ENCODE data around the gene GALK2.
"Not testable (repeated sequence)": the region's sequence is repeated elsewhere in the genome, so short reads cannot be mapped to it uniquely, and the experiment has no call there.

Gene GALK2

GRCh38 chr15:49343546-49343945 is 173.5 kb downstream of the GALK2 start:
- Histone ChIP-seq H3K79me2 (ENCODE audit: insufficient read depth, low read length) (no peaks in the 10 kb centered on the region), H3F3A (ENCODE audit: low read depth) (no peaks in the 10 kb centered on the region), H2AFZ (ENCODE audit: low read length) (no peak overlapping the region), H3K9ac (ENCODE audit: low read depth, low read length, poor library complexity, severe bottlenecking) (no peak overlapping the region), H3K9me3 (ENCODE audit: insufficient read depth, low read depth, low read length) (no peaks in the 10 kb centered on the region), H3K36me3 (ENCODE audit: insufficient read depth, low read length) (no peaks in the 10 kb centered on the region), H4K20me1 (ENCODE audit: insufficient read depth, low read length, poor library complexity, severe bottlenecking) (no peaks in the 10 kb centered on the region), H3K4me3 (ENCODE audit: low read length, poor library complexity, severe bottlenecking) (no peak overlapping the region), H3K4me1 (ENCODE audit: insufficient read depth, low read length, poor library complexity, severe bottlenecking) (no peaks in the 10 kb centered on the region), H3K9me2 (replicated peaks; ENCODE audit: low read depth, low read length) (no peaks in the 10 kb centered on the region), H3K27me3 (ENCODE audit: insufficient read depth, low read length, poor library complexity, severe bottlenecking) (no peaks in the 10 kb centered on the region), H3K4me2 (ENCODE audit: low read depth, low read length, poor library complexity, severe bottlenecking) (no peak overlapping the region)
- TF ChIP-seq CTCF (conservative IDR thresholded peaks at IDR 0.05; ENCODE audit: low read length): no peak
- no peak for TF ChIP-seq EZH2phosphoT487 (IDR thresholded peaks at IDR 0.05; ENCODE audit: borderline replicate concordance)

- not testable (repeated sequence) for H3K79me2 ChIP-seq (ENCODE audit: insufficient read depth, low read length); H3K4me2 ChIP-seq (ENCODE audit: low read depth, low read length, poor library complexity, severe bottlenecking); H3K4me3 ChIP-seq (ENCODE audit: low read length, poor library complexity, severe bottlenecking); H3F3A ChIP-seq (ENCODE audit: low read depth); H3K9me3 ChIP-seq (ENCODE audit: insufficient read depth, low read depth, low read length); H3K36me3 ChIP-seq (ENCODE audit: insufficient read depth, low read length); H2AFZ ChIP-seq (ENCODE audit: low read length); H3K4me1 ChIP-seq (ENCODE audit: insufficient read depth, low read length, poor library complexity, severe bottlenecking); H4K20me1 ChIP-seq (ENCODE audit: insufficient read depth, low read length, poor library complexity, severe bottlenecking); H3K27me3 ChIP-seq (ENCODE audit: insufficient read depth, low read length, poor library complexity, severe bottlenecking); H3K9me2 ChIP-seq (replicated peaks; ENCODE audit: low read depth, low read length); H3K9ac ChIP-seq (ENCODE audit: low read depth, low read length, poor library complexity, severe bottlenecking)
Observed at GRCh38 chr15:49354439-49354838, 184.4 kb downstream of the GALK2 start.

- H3K9me2 ChIP-seq (replicated peaks; ENCODE audit: low read depth, low read length): no peaks in the 10 kb centered on the region
- no peaks in the 10 kb centered on the region for H3K79me2 ChIP-seq (ENCODE audit: insufficient read depth, low read length)
- TF ChIP-seq CTCF (conservative IDR thresholded peaks at IDR 0.05; ENCODE audit: low read length) (no peak), EZH2phosphoT487 (IDR thresholded peaks at IDR 0.05; ENCODE audit: borderline replicate concordance) (no peak)
- no peak overlapping the region for H3K4me3 ChIP-seq (ENCODE audit: low read length, poor library complexity, severe bottlenecking)
- H3K9ac ChIP-seq (ENCODE audit: low read depth, low read length, poor library complexity, severe bottlenecking): no peak overlapping the region
- no peak overlapping the region for H3K4me2 ChIP-seq (ENCODE audit: low read depth, low read length, poor library complexity, severe bottlenecking)
- no peak overlapping the region for H2AFZ ChIP-seq (ENCODE audit: low read length)
- H3K9me3 ChIP-seq (ENCODE audit: insufficient read depth, low read depth, low read length): no peaks in the 10 kb centered on the region
- H4K20me1 ChIP-seq (ENCODE audit: insufficient read depth, low read length, poor library complexity, severe bottlenecking): no peaks in the 10 kb centered on the region
- H3K36me3 ChIP-seq (ENCODE audit: insufficient read depth, low read length): no peaks in the 10 kb centered on the region
- H3K4me1 ChIP-seq (ENCODE audit: insufficient read depth, low read length, poor library complexity, severe bottlenecking): no peaks in the 10 kb centered on the region
- no peaks in the 10 kb centered on the region for H3K27me3 ChIP-seq (ENCODE audit: insufficient read depth, low read length, poor library complexity, severe bottlenecking)
- no peaks in the 10 kb centered on the region for H3F3A ChIP-seq (ENCODE audit: low read depth)
Observed at GRCh38 chr15:49361370-49361769, 191.3 kb downstream of the GALK2 start.

- Histone ChIP-seq H3K4me2 (ENCODE audit: low read depth, low read length, poor library complexity, severe bottlenecking) (no peak overlapping the region), H4K20me1 (ENCODE audit: insufficient read depth, low read length, poor library complexity, severe bottlenecking) (no peaks in the 10 kb centered on the region), H3K9me2 (replicated peaks; ENCODE audit: low read depth, low read length) (no peaks in the 10 kb centered on the region), H3K79me2 (ENCODE audit: insufficient read depth, low read length) (no peaks in the 10 kb centered on the region), H3K4me3 (ENCODE audit: low read length, poor library complexity, severe bottlenecking) (no peak overlapping the region), H3K9me3 (ENCODE audit: insufficient read depth, low read depth, low read length) (no peaks in the 10 kb centered on the region), H3K36me3 (ENCODE audit: insufficient read depth, low read length) (no peaks in the 10 kb centered on the region), H3K4me1 (ENCODE audit: insufficient read depth, low read length, poor library complexity, severe bottlenecking) (no peaks in the 10 kb centered on the region), H3K27me3 (ENCODE audit: insufficient read depth, low read length, poor library complexity, severe bottlenecking) (no peaks in the 10 kb centered on the region), H3K9ac (ENCODE audit: low read depth, low read length, poor library complexity, severe bottlenecking) (no peak overlapping the region), H3F3A (ENCODE audit: low read depth) (no peaks in the 10 kb centered on the region), H2AFZ (ENCODE audit: low read length) (no peak overlapping the region)
- TF ChIP-seq CTCF (conservative IDR thresholded peaks at IDR 0.05; ENCODE audit: low read length) (no peak), EZH2phosphoT487 (IDR thresholded peaks at IDR 0.05; ENCODE audit: borderline replicate concordance) (no peak)
Observed at GRCh38 chr15:49366496-49366895, 196.4 kb downstream of the GALK2 start.

Data from Loucy (cell line).